Measurements from ENCODE around the gene XAGE3. TPM values are rescaled to one million over a fixed set of nuclear protein-coding genes. Genes with fewer than 3 reads are reported as not detected.
"Not testable (repeated sequence)": the region's sequence is repeated elsewhere in the genome, so short reads cannot be mapped to it uniquely, and the experiment has no call there.

The XAGE3 gene
- total RNA-seq, 1 experiment from 2014 or later, result not detected

GRCh38 chrX:52876386-52876785 is 8.5 kb upstream of the XAGE3 start:
- H3K4me2 ChIP-seq (ENCODE audit: low read length); POLR2A ChIA-PET (ENCODE audit: unreplicated experiment); H3K4me3 ChIP-seq (ENCODE audit: low read length); DNase-seq; H4K20me1 ChIP-seq (ENCODE audit: low read length); H3K27ac ChIP-seq (ENCODE audit: low read length); H3K36me3 ChIP-seq (ENCODE audit: low read depth, low read length); H2AFZ ChIP-seq (ENCODE audit: low read length); H3K79me2 ChIP-seq (ENCODE audit: low read length); H3K9ac ChIP-seq (ENCODE audit: low read length); BruUV-seq (replicated peaks); ATAC-seq; CTCF ChIA-PET; H3K9me2 ChIP-seq (replicated peaks; ENCODE audit: low read length); intact Hi-C loops (cut with micrococcal nuclease); H3F3A ChIP-seq (ENCODE audit: low read length, unreplicated experiment); H3K9me3 ChIP-seq (ENCODE audit: low read length); H3K4me1 ChIP-seq (ENCODE audit: insufficient read depth, low read length): not testable (repeated sequence)
- peaks cover 11% of the 10 kb centered on the region for H3K27me3 ChIP-seq (ENCODE audit: low read length)

GRCh38 chrX:52875436-52875835 is 7.6 kb upstream of the XAGE3 start:
- DNase-seq; H3K4me2 ChIP-seq (ENCODE audit: low read length); H3K9me3 ChIP-seq (ENCODE audit: low read length); ATAC-seq; CTCF ChIA-PET; H3K79me2 ChIP-seq (ENCODE audit: low read length); H3K9ac ChIP-seq (ENCODE audit: low read length); BruUV-seq (replicated peaks); H3K27ac ChIP-seq (ENCODE audit: low read length); H3K9me2 ChIP-seq (replicated peaks; ENCODE audit: low read length); H3K4me1 ChIP-seq (ENCODE audit: insufficient read depth, low read length); H3K36me3 ChIP-seq (ENCODE audit: low read depth, low read length); H3F3A ChIP-seq (ENCODE audit: low read length, unreplicated experiment); intact Hi-C loops (cut with micrococcal nuclease); H2AFZ ChIP-seq (ENCODE audit: low read length); H4K20me1 ChIP-seq (ENCODE audit: low read length); H3K4me3 ChIP-seq (ENCODE audit: low read length); POLR2A ChIA-PET (ENCODE audit: unreplicated experiment): not testable (repeated sequence)
- peaks cover 11% of the 10 kb centered on the region for H3K27me3 ChIP-seq (ENCODE audit: low read length)

GRCh38 chrX:52874661-52875060 is 6.8 kb upstream of the XAGE3 start:
- Histone ChIP-seq H3F3A (ENCODE audit: low read length, unreplicated experiment) (no peaks in the 10 kb centered on the region), H3K4me2 (ENCODE audit: low read length) (no peak overlapping the region), H3K27ac (ENCODE audit: low read length) (no peak overlapping the region), H3K9ac (ENCODE audit: low read length) (no peak overlapping the region), H3K4me3 (ENCODE audit: low read length) (no peak overlapping the region), H3K36me3 (ENCODE audit: low read depth, low read length) (no peaks in the 10 kb centered on the region), H3K27me3 (ENCODE audit: low read length) (peaks cover 11% of the 10 kb centered on the region), H3K79me2 (ENCODE audit: low read length) (no peaks in the 10 kb centered on the region), H3K4me1 (ENCODE audit: insufficient read depth, low read length) (no peaks in the 10 kb centered on the region), H2AFZ (ENCODE audit: low read length) (no peak overlapping the region), H3K9me2 (replicated peaks; ENCODE audit: low read length) (no peaks in the 10 kb centered on the region), H4K20me1 (ENCODE audit: low read length) (no peaks in the 10 kb centered on the region), H3K9me3 (ENCODE audit: low read length) (no peaks in the 10 kb centered on the region)
- POLR2A ChIA-PET (ENCODE audit: unreplicated experiment), result no interaction called here
- intact Hi-C loops (cut with micrococcal nuclease), result no loop called here
- ATAC-seq (no peak), DNase-seq (no peak)
- CTCF ChIA-PET, result no interaction called here
- no TSS peak for BruUV-seq (replicated peaks)
- TF ChIP-seq EZH2phosphoT487 (IDR thresholded peaks at IDR 0.05; ENCODE audit: borderline replicate concordance, low read length) (no peak), CTCF (conservative IDR thresholded peaks at IDR 0.05; ENCODE audit: low read depth, low read length) (no peak), EZH2 (IDR thresholded peaks at IDR 0.05; ENCODE audit: low read length, unreplicated experiment) (no peak)

- BruUV-seq (replicated peaks); H3K9ac ChIP-seq (ENCODE audit: low read length); H3K36me3 ChIP-seq (ENCODE audit: low read depth, low read length); H3K4me3 ChIP-seq (ENCODE audit: low read length); H4K20me1 ChIP-seq (ENCODE audit: low read length); CTCF ChIA-PET; POLR2A ChIA-PET (ENCODE audit: unreplicated experiment); ATAC-seq; DNase-seq; H3K79me2 ChIP-seq (ENCODE audit: low read length); H3K9me2 ChIP-seq (replicated peaks; ENCODE audit: low read length); H3K4me2 ChIP-seq (ENCODE audit: low read length); H3K4me1 ChIP-seq (ENCODE audit: insufficient read depth, low read length); H3K27ac ChIP-seq (ENCODE audit: low read length); H3K9me3 ChIP-seq (ENCODE audit: low read length); H3F3A ChIP-seq (ENCODE audit: low read length, unreplicated experiment); intact Hi-C loops (cut with micrococcal nuclease); H2AFZ ChIP-seq (ENCODE audit: low read length): not testable (repeated sequence)
- H3K27me3 ChIP-seq (ENCODE audit: low read length), result peaks cover 17% of the 10 kb centered on the region
These were observed 5.9 kb upstream of the XAGE3 start for GRCh38 chrX:52873825-52874224.
